NCI-H2029 treated with DMSO at 0.1 percent for 48 hours (cell line): ENCODE measurements around the gene MCU.
"Not testable (repeated sequence)": the region's sequence is repeated elsewhere in the genome, so short reads cannot be mapped to it uniquely, and the experiment has no call there.

Experiments
- DNase-seq: peaks from one replicate; lab custom pipeline; 2025; lab: John Stamatoyannopoulos, UW

The MCU gene

GRCh38 chr10:72687035-72687434, 4.9 kb upstream of the MCU start:
- DNase-seq = no peak

GRCh38 chr10:72688208-72688651, 3.7 kb upstream of the MCU start:
- DNase-seq = no peak

GRCh38 chr10:72689660-72690059, 2.3 kb upstream of the MCU start:
- DNase-seq = no peak

GRCh38 chr10:72690071-72690755, 1.7 kb upstream of the MCU start:
- no peak for DNase-seq

- no peak for DNase-seq
Observed at GRCh38 chr10:72691470-72691862, 477 bp upstream of the MCU start.

GRCh38 chr10:72692744-72692993, 726 bp downstream of the MCU start:
- no peak for DNase-seq

- no peak for DNase-seq
Observed at GRCh38 chr10:72692994-72693781, 1.2 kb downstream of the MCU start.

- no peak for DNase-seq
Observed at GRCh38 chr10:72694476-72695369, 2.8 kb downstream of the MCU start.

GRCh38 chr10:72695496-72695895, 3.6 kb downstream of the MCU start:
- DNase-seq = no peak

GRCh38 chr10:72697716-72698115, 5.8 kb downstream of the MCU start:
- no peak for DNase-seq

- DNase-seq = not testable (repeated sequence)
Observed at GRCh38 chr10:72702465-72702864, 10.5 kb downstream of the MCU start.

- no peak for DNase-seq
Observed at GRCh38 chr10:72702868-72703581, 11.1 kb downstream of the MCU start.

GRCh38 chr10:72704117-72704516, 12.2 kb downstream of the MCU start:
- no peak for DNase-seq

GRCh38 chr10:72709041-72709440, 17.1 kb downstream of the MCU start:
- DNase-seq = no peak

- DNase-seq = no peak
Observed at GRCh38 chr10:72712136-72712535, 20.2 kb downstream of the MCU start.

- no peak for DNase-seq
Observed at GRCh38 chr10:72719941-72720592, 28.1 kb downstream of the MCU start.

GRCh38 chr10:72720814-72721660, 29.1 kb downstream of the MCU start:
- no peak for DNase-seq

- DNase-seq = no peak
Observed at GRCh38 chr10:72727130-72727529, 35.2 kb downstream of the MCU start.

GRCh38 chr10:72728462-72728861, 36.5 kb downstream of the MCU start:
- no peak for DNase-seq

GRCh38 chr10:72729528-72729927, 37.6 kb downstream of the MCU start:
- DNase-seq = no peak

- no peak for DNase-seq
Observed at GRCh38 chr10:72730479-72730878, 38.5 kb downstream of the MCU start.
